Upper lobe of right lung (tissue), 1 donor: ENCODE measurements around the gene ALKBH7. TPM values are rescaled to one million over a fixed set of nuclear protein-coding genes. Genes with fewer than 3 reads are reported as not detected.
"Not testable (repeated sequence)": the region's sequence is repeated elsewhere in the genome, so short reads cannot be mapped to it uniquely, and the experiment has no call there.

Experiments
- ATAC-seq: fragments of 200-7000 bp; cut with Tn5 transposase; one replicate; pipeline ENCODE4 v1.9.1; 2020; ENCODE audit warnings: mild to moderate bottlenecking, moderate library complexity
- DNase-seq: peaks from one replicate; pipeline ENCODE4 v3.0.0-alpha.2; 2020
- H3K27ac ChIP-seq: fragments of 200-600 bp; one replicate; pipeline ENCODE4 v1.8.0; 2022
- H3K27me3 ChIP-seq: fragments of 200-600 bp; one replicate; pipeline ENCODE4 v1.8.0; 2022; ENCODE audit warnings: mild to moderate bottlenecking
- H3K36me3 ChIP-seq: fragments of 200-600 bp; one replicate; pipeline ENCODE4 v1.8.0; 2022
- H3K4me1 ChIP-seq: fragments of 200-600 bp; one replicate; pipeline ENCODE4 v1.8.0; 2022
- H3K4me3 ChIP-seq: fragments of 200-600 bp; one replicate; pipeline ENCODE4 v1.8.0; 2022; ENCODE audit warnings: mild to moderate bottlenecking
- H3K9me3 ChIP-seq: fragments of 200-600 bp; one replicate; pipeline ENCODE4 v1.8.0; 2022
- intact Hi-C: fragments of 100-400 bp; cut with DNase I; formaldehyde crosslinking; loops from one replicate; pipeline ENCODE4 v1.11.0; 2022
- total RNA-seq: library from RNA; stranded (reverse); fragmentation: NEBNext Ultra II Directional; extraction: Animal tissue kit (Norgen Biotek cat#: 25700); gene quantifications from one replicate; pipeline ENCODE4 v1.2.1, GENCODE V29; 2021
- TF ChIP-seq, protein P1 (sequence below): fragments of 200-600 bp; IDR thresholded peaks from one replicate; pipeline ENCODE4 v1.8.0; 2022; ENCODE audit warnings: antibody characterized with exemption
- donor health status: DM: no; HTN: yes; CAD: no; lungs with severe emphysema.

ALKBH7 gene
- total RNA-seq, 1 donor from 2014 or later = 57.2 TPM

- no peak for ATAC-seq
Observed at GRCh38 chr19:6354098-6354674, 18.4 kb upstream of the ALKBH7 start.

GRCh38 chr19:6355321-6356040 lies 17.1 kb upstream of the ALKBH7 start:
- H3K36me3 ChIP-seq, H3K9me3 ChIP-seq, H3K4me3 ChIP-seq, H3K4me1 ChIP-seq, intact Hi-C loops, ATAC-seq, H3K27me3 ChIP-seq, H3K27ac ChIP-seq, DNase-seq: not testable (repeated sequence)

More at GRCh38 chr19:6354098-6354674, 18.4 kb upstream of the ALKBH7 start:
- no peak for DNase-seq
- intact Hi-C loops = no loop called here
- Histone ChIP-seq H3K4me3 (no peak overlapping the region), H3K4me1 (no peaks in the 10 kb centered on the region), H3K36me3 (no peaks in the 10 kb centered on the region), H3K9me3 (no peaks in the 10 kb centered on the region), H3K27ac (no peak overlapping the region), H3K27me3 (no peaks in the 10 kb centered on the region)
- TF ChIP-seq, protein P1, sequence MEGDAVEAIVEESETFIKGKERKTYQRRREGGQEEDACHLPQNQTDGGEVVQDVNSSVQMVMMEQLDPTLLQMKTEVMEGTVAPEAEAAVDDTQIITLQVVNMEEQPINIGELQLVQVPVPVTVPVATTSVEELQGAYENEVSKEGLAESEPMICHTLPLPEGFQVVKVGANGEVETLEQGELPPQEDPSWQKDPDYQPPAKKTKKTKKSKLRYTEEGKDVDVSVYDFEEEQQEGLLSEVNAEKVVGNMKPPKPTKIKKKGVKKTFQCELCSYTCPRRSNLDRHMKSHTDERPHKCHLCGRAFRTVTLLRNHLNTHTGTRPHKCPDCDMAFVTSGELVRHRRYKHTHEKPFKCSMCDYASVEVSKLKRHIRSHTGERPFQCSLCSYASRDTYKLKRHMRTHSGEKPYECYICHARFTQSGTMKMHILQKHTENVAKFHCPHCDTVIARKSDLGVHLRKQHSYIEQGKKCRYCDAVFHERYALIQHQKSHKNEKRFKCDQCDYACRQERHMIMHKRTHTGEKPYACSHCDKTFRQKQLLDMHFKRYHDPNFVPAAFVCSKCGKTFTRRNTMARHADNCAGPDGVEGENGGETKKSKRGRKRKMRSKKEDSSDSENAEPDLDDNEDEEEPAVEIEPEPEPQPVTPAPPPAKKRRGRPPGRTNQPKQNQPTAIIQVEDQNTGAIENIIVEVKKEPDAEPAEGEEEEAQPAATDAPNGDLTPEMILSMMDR = peak; percentile 48

GRCh38 chr19:6357174-6357573 lies 15.4 kb upstream of the ALKBH7 start:
- Histone ChIP-seq H3K27me3 (no peaks in the 10 kb centered on the region), H3K27ac (no peak overlapping the region), H3K36me3 (no peaks in the 10 kb centered on the region), H3K9me3 (no peaks in the 10 kb centered on the region), H3K4me3 (no peak overlapping the region), H3K4me1 (peaks cover under 1% of the 10 kb centered on the region)
- TF ChIP-seq, protein P1 = no peak
- DNase-seq (no peak), ATAC-seq (no peak)
- intact Hi-C loops = no loop called here

GRCh38 chr19:6358003-6358402 lies 14.6 kb upstream of the ALKBH7 start:
- no peak for ATAC-seq
- no peaks in the 10 kb centered on the region for H3K27me3 ChIP-seq

GRCh38 chr19:6359568-6360341 lies 12.8 kb upstream of the ALKBH7 start:
- no peaks in the 10 kb centered on the region for H3K27me3 ChIP-seq
- H3K4me1 ChIP-seq = peaks cover 15% of the 10 kb centered on the region
- TF ChIP-seq, protein P1 = no peak
- no peak overlapping the region for H3K27ac ChIP-seq
- ATAC-seq (no peak), DNase-seq (no peak)
- no peak overlapping the region for H3K4me3 ChIP-seq
- H3K36me3 ChIP-seq = peaks cover 9% of the 10 kb centered on the region
- H3K9me3 ChIP-seq = no peaks in the 10 kb centered on the region
- intact Hi-C loops = no loop called here

More at GRCh38 chr19:6358003-6358402, 14.6 kb upstream of the ALKBH7 start:
- H3K4me3 ChIP-seq = no peak overlapping the region
- TF ChIP-seq, protein P1 = no peak
- intact Hi-C loops = no loop called here
- no peak overlapping the region for H3K27ac ChIP-seq
- peaks cover 9% of the 10 kb centered on the region for H3K4me1 ChIP-seq
- no peaks in the 10 kb centered on the region for H3K36me3 ChIP-seq
- no peaks in the 10 kb centered on the region for H3K9me3 ChIP-seq
- no peak for DNase-seq

DNA sequence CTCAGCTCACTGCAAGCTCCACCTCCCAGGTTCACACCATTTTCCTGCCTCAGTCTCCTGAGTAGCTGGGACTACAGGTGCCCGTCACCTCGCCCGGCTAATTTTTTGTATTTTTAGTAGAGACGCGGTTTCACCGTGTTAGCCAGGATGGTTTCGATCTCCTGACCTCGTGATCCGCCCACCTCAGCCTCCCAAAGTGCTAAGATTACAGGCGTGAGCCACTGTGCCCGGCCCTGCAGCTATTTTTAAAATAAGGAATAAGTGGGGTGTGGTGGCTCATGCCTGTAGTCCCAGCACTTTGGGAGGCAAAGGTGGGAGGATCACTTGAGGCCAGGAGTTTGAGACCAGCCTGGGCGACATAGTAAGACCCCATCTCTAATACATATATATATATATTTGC lies 12.1 kb upstream of the ALKBH7 start:
- H3K27me3 ChIP-seq, H3K27ac ChIP-seq, ATAC-seq, H3K4me3 ChIP-seq, H3K9me3 ChIP-seq, intact Hi-C loops, DNase-seq: not testable (repeated sequence)
- Histone ChIP-seq H3K36me3 (peaks cover 16% of the 10 kb centered on the region), H3K4me1 (peaks cover 15% of the 10 kb centered on the region)

- peaks cover 15% of the 10 kb centered on the region for H3K4me1 ChIP-seq
- H3K9me3 ChIP-seq, DNase-seq, H3K27me3 ChIP-seq, intact Hi-C loops, ATAC-seq: not testable (repeated sequence)
- peak overlapping the region; percentile 84 for H3K27ac ChIP-seq
- peaks cover 19% of the 10 kb centered on the region for H3K36me3 ChIP-seq
- peak overlapping the region; percentile 90 for H3K4me3 ChIP-seq
Observed at GRCh38 chr19:6360857-6361216, 11.8 kb upstream of the ALKBH7 start.
